Activated CD8-positive, alpha-beta T cell treated with anti-CD3 and anti-CD28 coated beads, Interleukin-2, amount 10 ng/mL, durations not matched to agents 7 days and 5 days (primary cell): ENCODE results near the gene CARD11. TPM values are rescaled to one million over a fixed set of nuclear protein-coding genes. Genes with fewer than 3 reads are reported as not detected.

Source experiments
- ATAC-seq: fragments of 150-1000 bp; cut with Tn5 transposase; one replicate; pipeline ENCODE4 v1.10.0; 2021; ENCODE audit warnings: moderate library complexity
- CTCF ChIA-PET: fragments of 350-600 bp; sonication (Branson Sonifier 250); formaldehyde crosslinking; loops from one replicate; lab custom pipeline; 2021; ENCODE audit warnings: antibody characterized with exemption; lab: Charles Lee
- POLR2A ChIA-PET: fragments of 350-600 bp; sonication (Branson Sonifier 250); formaldehyde crosslinking; loops from one replicate; lab custom pipeline; 2021; ENCODE audit warnings: antibody characterized with exemption; lab: Charles Lee
- DNase-seq: peaks from one replicate; pipeline ENCODE4 v3.0.0-alpha.2; 2020
- H3K27ac Mint-ChIP-seq: one replicate; pipeline ENCODE4 v1.8.0; 2021; ENCODE audit warnings: mild to moderate bottlenecking, mixed read lengths
- H3K27me3 Mint-ChIP-seq: one replicate; pipeline ENCODE4 v1.8.0; 2021; ENCODE audit warnings: low read depth, mixed read lengths
- H3K36me3 Mint-ChIP-seq: one replicate; pipeline ENCODE4 v1.8.0; 2021; ENCODE audit warnings: low read depth, mixed read lengths
- H3K4me1 Mint-ChIP-seq: one replicate; pipeline ENCODE4 v1.8.0; 2021; ENCODE audit warnings: low read depth, mixed read lengths
- H3K4me3 Mint-ChIP-seq: one replicate; pipeline ENCODE4 v1.8.0; 2021; ENCODE audit warnings: mild to moderate bottlenecking, mixed read lengths
- H3K9me3 Mint-ChIP-seq: one replicate; pipeline ENCODE4 v1.8.0; 2022; ENCODE audit warnings: mixed read lengths; ENCODE audit not compliant: insufficient read depth
- total RNA-seq, 2 experiments: library from RNA; stranded (reverse); gene quantifications; one replicate each; pipeline ENCODE4 v1.2.3, GENCODE V29; 2021

Gene CARD11
- total RNA-seq, 2 experiments from 2014 or later: 178 TPM

- H3K27me3 Mint-ChIP-seq: no peaks in the 10 kb centered on the region
- peak; percentile 72 for ATAC-seq
- H3K9me3 Mint-ChIP-seq: no peaks in the 10 kb centered on the region
- peak; percentile 87 for DNase-seq
- H3K4me1 Mint-ChIP-seq: peaks cover 87% of the 10 kb centered on the region
- peak overlapping the region; percentile 80 for H3K27ac Mint-ChIP-seq
- H3K4me3 Mint-ChIP-seq: peak overlapping the region; percentile 37
- POLR2A ChIA-PET: interaction anchor here (1.1 to 1.3 kb wide), 3 partner anchors 11 to 28 kb away, joined by 3 to 5 read pairs (median 4); no protein-coding TSS in a partner anchor
- CTCF ChIA-PET: interaction anchor here (0.9 to 2.1 kb wide), 6 partner anchors 11 to 171 kb away, joined by 3 to 7 read pairs (median 4); no protein-coding TSS in a partner anchor
- peaks cover 73% of the 10 kb centered on the region for H3K36me3 Mint-ChIP-seq
These were observed 60.8 kb downstream of the CARD11 start for GRCh38 chr7:2982831-2983230.

GRCh38 chr7:2982401-2982800 is 61.3 kb downstream of the CARD11 start:
- ChIA-PET POLR2A (interaction anchor here (1.1 to 1.3 kb wide), 2 partner anchors 11 to 15 kb away, joined by 4 to 5 read pairs; no protein-coding TSS in a partner anchor), CTCF (interaction anchor here (1.0 to 2.1 kb wide), 5 partner anchors 23 to 172 kb away, joined by 3 to 7 read pairs (median 4); no protein-coding TSS in a partner anchor)
- peak overlapping the region; percentile 80 for H3K27ac Mint-ChIP-seq
- peaks cover 90% of the 10 kb centered on the region for H3K4me1 Mint-ChIP-seq
- H3K9me3 Mint-ChIP-seq: no peaks in the 10 kb centered on the region
- peaks cover 75% of the 10 kb centered on the region for H3K36me3 Mint-ChIP-seq
- ATAC-seq: no peak
- no peak for DNase-seq
- H3K27me3 Mint-ChIP-seq: no peaks in the 10 kb centered on the region
- peak overlapping the region; percentile 37 for H3K4me3 Mint-ChIP-seq

DNA sequence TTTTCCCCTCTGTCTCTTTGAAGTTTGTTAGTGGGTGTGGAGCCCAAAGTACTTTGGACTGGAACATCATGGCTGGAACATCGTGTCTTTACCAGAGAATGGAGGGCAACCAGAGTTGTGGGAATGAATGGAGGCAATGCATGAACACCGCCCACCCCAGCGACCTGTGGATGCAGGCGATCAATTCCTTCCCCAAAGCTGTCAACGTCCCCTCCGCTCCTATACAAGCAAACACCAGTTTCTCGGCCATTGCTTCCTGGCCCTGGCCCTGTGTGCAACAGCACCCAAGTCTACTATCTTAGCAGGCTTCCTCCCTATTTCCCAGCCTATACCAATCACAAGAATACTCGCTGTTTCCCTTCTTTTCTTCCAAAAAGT is 62.6 kb downstream of the CARD11 start:
- no peak for DNase-seq
- ChIA-PET POLR2A (no interaction called here), CTCF (interaction anchor here (2.1 kb wide), 1 partner anchor 85 kb away, joined by 7 read pairs; no protein-coding TSS in a partner anchor)
- H3K4me3 Mint-ChIP-seq: peak overlapping the region; percentile 67
- H3K36me3 Mint-ChIP-seq: peaks cover 70% of the 10 kb centered on the region
- H3K27ac Mint-ChIP-seq: peak overlapping the region; percentile 97
- peaks cover 86% of the 10 kb centered on the region for H3K4me1 Mint-ChIP-seq
- no peaks in the 10 kb centered on the region for H3K27me3 Mint-ChIP-seq
- ATAC-seq: no peak
- no peaks in the 10 kb centered on the region for H3K9me3 Mint-ChIP-seq

- Mint-ChIP-seq H3K4me1 (peaks cover 85% of the 10 kb centered on the region), H3K9me3 (no peaks in the 10 kb centered on the region), H3K27ac (peak overlapping the region; percentile 97), H3K36me3 (peaks cover 68% of the 10 kb centered on the region), H3K27me3 (no peaks in the 10 kb centered on the region), H3K4me3 (peak overlapping the region; percentile 67)
- ChIA-PET POLR2A (no interaction called here), CTCF (interaction anchor here (2.6 kb wide), 1 partner anchor 85 kb away, joined by 14 read pairs; no protein-coding TSS in a partner anchor)
- ATAC-seq: no peak
- peak; percentile 45 for DNase-seq
These were observed 63.1 kb downstream of the CARD11 start for GRCh38 chr7:2980401-2981102.

GRCh38 chr7:2979951-2980350 is 63.7 kb downstream of the CARD11 start:
- H3K4me1 Mint-ChIP-seq: peaks cover 83% of the 10 kb centered on the region
- DNase-seq: no peak
- no peaks in the 10 kb centered on the region for H3K27me3 Mint-ChIP-seq
- H3K27ac Mint-ChIP-seq: peak overlapping the region; percentile 97
- ATAC-seq: no peak
- POLR2A ChIA-PET: no interaction called here
- peak overlapping the region; percentile 67 for H3K4me3 Mint-ChIP-seq
- H3K36me3 Mint-ChIP-seq: peaks cover 70% of the 10 kb centered on the region
- CTCF ChIA-PET: interaction anchor here (1.2 to 2.6 kb wide), 2 partner anchors 85 to 114 kb away, joined by 3 to 14 read pairs; no protein-coding TSS in a partner anchor
- no peaks in the 10 kb centered on the region for H3K9me3 Mint-ChIP-seq

GRCh38 chr7:2979201-2979631 is 64.5 kb downstream of the CARD11 start:
- peaks cover 74% of the 10 kb centered on the region for H3K36me3 Mint-ChIP-seq

DNA sequence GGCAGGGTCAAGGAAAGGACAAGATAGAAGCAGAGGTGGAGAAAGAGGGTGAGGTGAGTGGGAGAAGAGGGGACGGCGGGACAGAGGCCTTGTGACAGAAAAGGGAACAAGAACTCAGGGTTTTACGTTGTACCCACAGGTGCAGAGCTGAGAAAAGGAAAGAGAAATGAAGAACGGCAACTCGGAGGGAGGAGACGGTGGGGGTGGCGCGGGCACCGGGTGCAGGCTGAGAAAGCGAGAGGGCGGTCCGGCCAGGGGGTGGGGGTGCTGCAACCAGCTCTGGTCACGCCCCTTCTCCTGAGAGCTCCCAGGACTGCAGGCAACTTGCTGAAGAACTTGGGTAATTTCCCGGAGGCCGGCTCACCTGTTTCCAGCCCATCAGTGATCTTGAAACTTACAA is 65.3 kb downstream of the CARD11 start:
- Mint-ChIP-seq H3K36me3 (peaks cover 72% of the 10 kb centered on the region), H3K4me1 (peaks cover 80% of the 10 kb centered on the region), H3K4me3 (peak overlapping the region; percentile 67), H3K27ac (peak overlapping the region; percentile 97), H3K27me3 (no peaks in the 10 kb centered on the region), H3K9me3 (no peaks in the 10 kb centered on the region)
- ChIA-PET POLR2A (interaction anchor here (0.7 to 1.1 kb wide), 2 partner anchors 19 to 24 kb away, joined by 3 to 5 read pairs; no protein-coding TSS in a partner anchor), CTCF (interaction anchor here (1.9 to 2.6 kb wide), 2 partner anchors 13 to 87 kb away, joined by 8 to 14 read pairs; no protein-coding TSS in a partner anchor)
- DNase-seq (peak; percentile 83), ATAC-seq (peak; percentile 69)

More at GRCh38 chr7:2979201-2979631, 64.5 kb downstream of the CARD11 start:
- Mint-ChIP-seq H3K27ac (peak overlapping the region; percentile 97), H3K27me3 (no peaks in the 10 kb centered on the region), H3K4me1 (peaks cover 80% of the 10 kb centered on the region), H3K4me3 (peak overlapping the region; percentile 67), H3K9me3 (no peaks in the 10 kb centered on the region)
- POLR2A ChIA-PET: no interaction called here
- DNase-seq (peak; percentile 39), ATAC-seq (peak; percentile 10)
- CTCF ChIA-PET: interaction anchor here (1.2 to 2.6 kb wide), 3 partner anchors 14 to 114 kb away, joined by 3 to 14 read pairs (median 8); no protein-coding TSS in a partner anchor

- no peak for DNase-seq
- POLR2A ChIA-PET: no interaction called here
- CTCF ChIA-PET: no interaction called here
- no peak for ATAC-seq
- no peaks in the 10 kb centered on the region for H3K9me3 Mint-ChIP-seq
- peaks cover 62% of the 10 kb centered on the region for H3K36me3 Mint-ChIP-seq
- H3K4me3 Mint-ChIP-seq: no peak overlapping the region
- no peaks in the 10 kb centered on the region for H3K27me3 Mint-ChIP-seq
- H3K4me1 Mint-ChIP-seq: peaks cover 60% of the 10 kb centered on the region
- H3K27ac Mint-ChIP-seq: no peak overlapping the region
These were observed 67.8 kb downstream of the CARD11 start for GRCh38 chr7:2975821-2976371.

DNA sequence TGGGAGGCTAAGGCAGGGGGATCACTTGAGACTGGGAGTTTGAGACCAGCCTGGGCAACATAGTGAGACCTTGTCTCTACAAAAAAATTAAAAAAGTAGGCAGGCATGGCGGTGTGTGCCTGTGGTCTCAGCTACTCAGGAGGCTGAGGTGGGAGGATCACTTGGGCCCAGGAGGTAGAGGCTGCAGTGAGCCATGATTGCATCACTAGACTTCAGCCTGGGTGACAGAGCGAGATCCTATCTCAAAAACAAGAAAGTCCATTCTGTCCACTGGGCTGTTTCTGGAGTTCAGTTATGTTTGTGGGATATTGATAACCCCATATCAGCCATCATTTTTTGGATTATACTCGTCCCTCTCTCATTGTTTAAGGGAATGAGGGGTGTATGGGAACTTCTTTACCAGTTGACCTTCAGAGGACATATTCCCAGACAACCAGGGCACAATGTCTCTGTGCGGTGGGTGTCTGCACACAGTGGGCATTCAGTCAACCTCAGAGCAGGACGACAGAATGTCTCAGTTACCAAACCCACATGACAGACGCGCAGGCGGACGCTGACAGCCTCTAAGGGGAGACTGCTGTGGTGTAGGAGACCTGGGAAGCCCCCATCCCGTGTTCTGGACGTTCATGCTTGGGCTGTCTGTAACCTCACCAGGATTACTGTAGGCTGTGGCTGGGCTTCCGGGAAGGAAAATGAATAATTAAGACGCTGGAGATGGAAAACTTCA is 69.4 kb downstream of the CARD11 start:
- ATAC-seq: no peak
- Mint-ChIP-seq H3K27me3 (no peaks in the 10 kb centered on the region), H3K4me3 (no peak overlapping the region), H3K36me3 (peaks cover 52% of the 10 kb centered on the region), H3K27ac (peak overlapping the region; percentile 0), H3K4me1 (peaks cover 45% of the 10 kb centered on the region), H3K9me3 (no peaks in the 10 kb centered on the region)
- CTCF ChIA-PET: interaction anchor here (1.4 kb wide), 1 partner anchor 139 kb away, joined by 4 read pairs; no protein-coding TSS in a partner anchor
- POLR2A ChIA-PET: interaction anchor here (1.0 kb wide), 1 partner anchor 20 kb away, joined by 3 read pairs; no protein-coding TSS in a partner anchor
- DNase-seq: no peak

- peaks cover 41% of the 10 kb centered on the region for H3K36me3 Mint-ChIP-seq
- H3K27me3 Mint-ChIP-seq: no peaks in the 10 kb centered on the region
- DNase-seq (no peak), ATAC-seq (no peak)
- no peak overlapping the region for H3K27ac Mint-ChIP-seq
- CTCF ChIA-PET: interaction anchor here (1.1 to 1.4 kb wide), 2 partner anchors 140 to 182 kb away, joined by 4 read pairs; no protein-coding TSS in a partner anchor
- H3K4me3 Mint-ChIP-seq: peak overlapping the region; percentile 57
- H3K9me3 Mint-ChIP-seq: no peaks in the 10 kb centered on the region
- POLR2A ChIA-PET: no interaction called here
- peaks cover 31% of the 10 kb centered on the region for H3K4me1 Mint-ChIP-seq
These were observed 70.9 kb downstream of the CARD11 start for GRCh38 chr7:2972835-2973161.
